Mucosa of descending colon (tissue), 3 donors: ENCODE measurements around the gene BDKRB2. TPM values are rescaled to one million over a fixed set of nuclear protein-coding genes. Genes with fewer than 3 reads are reported as not detected.

Experiments used
- ATAC-seq: fragments of 200-7000 bp; cut with Tn5 transposase; one replicate; pipeline ENCODE4 v1.9.1; 2020; ENCODE audit warnings: mild to moderate bottlenecking, moderate library complexity
- DNase-seq, 3 donors: peaks; one replicate each; pipeline ENCODE4 v3.0.0-alpha.2; 2020
- H3K36me3 ChIP-seq: fragments of 200-600 bp; one replicate; pipeline ENCODE4 v1.8.0; 2021; ENCODE audit warnings: low read depth, mild to moderate bottlenecking
- H3K4me1 ChIP-seq: fragments of 200-600 bp; one replicate; pipeline ENCODE4 v1.8.0; 2021; ENCODE audit warnings: low read depth, mild to moderate bottlenecking
- H3K4me3 ChIP-seq: fragments of 200-600 bp; one replicate; pipeline ENCODE4 v1.8.0; 2021; ENCODE audit warnings: mild to moderate bottlenecking
- H3K9me3 ChIP-seq: fragments of 200-600 bp; one replicate; pipeline ENCODE4 v1.8.0; 2021; ENCODE audit warnings: mild to moderate bottlenecking
- CTCF ChIP-seq: fragments of 200-600 bp; IDR thresholded peaks from one replicate; pipeline ENCODE4 v1.8.0; 2022; ENCODE audit warnings: antibody characterized with exemption, mild to moderate bottlenecking
- intact Hi-C, 2 donors: fragments of 100-400 bp; cut with DNase I in 1 of 2; cut with micrococcal nuclease in 1 of 2; formaldehyde crosslinking; loops; one replicate each; pipeline versions ENCODE4 v1.11.0 to v1.11.1; 2022; cut with DNase I, micrococcal nuclease
- total RNA-seq, 3 donors: library from RNA; stranded (reverse); fragmentation: NEBNext Ultra II Directional in 2 of 3; extraction: Animal tissue kit (Norgen Biotek cat#: 25700) in 2 of 3; gene quantifications; one replicate each; pipeline versions ENCODE4 v1.2.1 to v1.2.4, GENCODE V29; 2021 to 2023
- donor health status: DM: no; HTN: no; CAD: no; lungs with moderate emphysema.
- donor health status: DM: no; HTN: no; CAD: no.
- donor health status: DM: no; HTN: yes; CAD: no.

The BDKRB2 gene
- total RNA-seq, 3 donors from 2014 or later = 18.7 to 38.6 (median 25.4) TPM

GRCh38 chr14:96277890-96278289, 73.3 kb downstream of the BDKRB2 start:
- peaks cover 9% of the 10 kb centered on the region for H3K9me3 ChIP-seq
- intact Hi-C loops = loop anchor here in 1 of 2 donors (5.0 kb wide), 1 partner anchor 181 kb away; no protein-coding TSS in a partner anchor
- H3K36me3 ChIP-seq = no peaks in the 10 kb centered on the region
- TF ChIP-seq CTCF = no peak
- ATAC-seq (no peak), DNase-seq (no peak)
- H3K4me3 ChIP-seq = no peak overlapping the region
- peaks cover 4% of the 10 kb centered on the region for H3K4me1 ChIP-seq

GRCh38 chr14:96279564-96279963, 74.9 kb downstream of the BDKRB2 start:
- no peak for DNase-seq
- no peak for ATAC-seq
- Histone ChIP-seq H3K36me3 (no peaks in the 10 kb centered on the region), H3K9me3 (peaks cover 9% of the 10 kb centered on the region), H3K4me3 (no peak overlapping the region), H3K4me1 (peaks cover 4% of the 10 kb centered on the region)
- no peak for TF ChIP-seq CTCF
- intact Hi-C loops = loop anchor here in 1 of 2 donors (5.0 kb wide), 1 partner anchor 182 kb away; no protein-coding TSS in a partner anchor

- no peak for ATAC-seq
- DNase-seq = no peak
- no peak for TF ChIP-seq CTCF
- intact Hi-C loops = no loop called here
- peaks cover 9% of the 10 kb centered on the region for H3K9me3 ChIP-seq
- no peak overlapping the region for H3K4me3 ChIP-seq
- H3K4me1 ChIP-seq = peaks cover 4% of the 10 kb centered on the region
- no peaks in the 10 kb centered on the region for H3K36me3 ChIP-seq
Observed at GRCh38 chr14:96280104-96280503, 75.5 kb downstream of the BDKRB2 start.

- Histone ChIP-seq H3K4me3 (no peak overlapping the region), H3K36me3 (no peaks in the 10 kb centered on the region), H3K9me3 (peaks cover 9% of the 10 kb centered on the region), H3K4me1 (no peaks in the 10 kb centered on the region)
- DNase-seq (no peak), ATAC-seq (no peak)
- intact Hi-C loops = no loop called here
- TF ChIP-seq CTCF = no peak
Observed at GRCh38 chr14:96281486-96281885, 76.8 kb downstream of the BDKRB2 start.

- H3K9me3 ChIP-seq = no peaks in the 10 kb centered on the region
- no peak for TF ChIP-seq CTCF
- H3K36me3 ChIP-seq = no peaks in the 10 kb centered on the region
- ATAC-seq (no peak), DNase-seq (no peak)
- no peak overlapping the region for H3K4me3 ChIP-seq
- intact Hi-C loops = no loop called here
- H3K4me1 ChIP-seq = no peaks in the 10 kb centered on the region
Observed at GRCh38 chr14:96284008-96284407, 79.4 kb downstream of the BDKRB2 start.

GRCh38 chr14:96284430-96284829, 79.8 kb downstream of the BDKRB2 start:
- no peaks in the 10 kb centered on the region for H3K36me3 ChIP-seq
- intact Hi-C loops = no loop called here
- no peak overlapping the region for H3K4me3 ChIP-seq
- no peak for TF ChIP-seq CTCF
- DNase-seq (no peak), ATAC-seq (no peak)
- H3K4me1 ChIP-seq = no peaks in the 10 kb centered on the region
- H3K9me3 ChIP-seq = no peaks in the 10 kb centered on the region
